K562 (cell line): Measurements from ENCODE around the gene TRERF1. TPM values are rescaled to one million over a fixed set of nuclear protein-coding genes. Genes with fewer than 3 reads are reported as not detected.

Experiments
- ARHGAP35 ChIP-seq: fragments of 450-650 bp; IDR thresholded peaks from 2 replicates; pipeline ENCODE4 v1.6.1; 2018; ENCODE audit not compliant: partially characterized antibody
- JUND ChIP-seq, 2 experiments: IDR thresholded peaks; 2 replicates in 1 of 2; 3 replicates in 1 of 2; pipeline ENCODE4 v1.6.1; 2011; ENCODE audit warnings: borderline replicate concordance in 2 of 2, low read depth in 2 of 2, low read length in 2 of 2, improper control_type of control experiment in 1 of 2, missing biosample characterization in 1 of 2, missing genetic modification characterization in 1 of 2, missing genetic modification reagents in 1 of 2
- MAFF ChIP-seq: IDR thresholded peaks from 2 replicates; pipeline ENCODE4 v1.6.1; 2012; ENCODE audit warnings: low read length, improper control_type of control experiment
- MAZ ChIP-seq, 2 experiments: fragments of 450-650 bp in 1 of 2; sonication (generic) in 1 of 2; formaldehyde crosslinking; IDR thresholded peaks in 1 of 2; conservative IDR thresholded peaks in 1 of 2; 2 replicates each; pipeline versions ENCODE4 v1.4.0 to v1.5.0; 2020; ENCODE audit warnings: mild to moderate bottlenecking in 1 of 2, missing genetic modification reagents in 1 of 2
- NELFE ChIP-seq: IDR thresholded peaks from 2 replicates; pipeline ENCODE4 v1.6.1; 2011; ENCODE audit warnings: mild to moderate bottlenecking; ENCODE audit not compliant: insufficient read depth, insufficient read length
- OTX1 ChIP-seq: fragments of 450-650 bp; formaldehyde crosslinking; IDR thresholded peaks from 2 replicates; pipeline ENCODE4 v1.4.0; 2022; ENCODE audit warnings: mild to moderate bottlenecking
- SLC30A9 ChIP-seq: fragments of 250-450 bp; sonication (Bioruptor Pico); IDR thresholded peaks from 2 replicates; pipeline ENCODE4 v1.8.0; 2022; ENCODE audit warnings: mild to moderate bottlenecking, moderate library complexity
- SMAD4 ChIP-seq: fragments of 250-450 bp; sonication (Bioruptor Pico); conservative IDR thresholded peaks from 2 replicates; pipeline ENCODE4 v1.8.0; 2021; ENCODE audit warnings: inconsistent platforms, mild to moderate bottlenecking, moderate library complexity
- SNRNP70 ChIP-seq: fragments of 200-400 bp; formaldehyde crosslinking; optimal IDR thresholded peaks from 2 replicates; pipeline ENCODE3; 2017; ENCODE audit warnings: low read depth, low read length
- ZNF165 ChIP-seq: fragments of 250-450 bp; sonication (Bioruptor Pico); IDR thresholded peaks from 2 replicates; pipeline ENCODE4 v1.4.0; 2020; ENCODE audit warnings: borderline replicate concordance
- ZNF384 ChIP-seq: IDR thresholded peaks from 2 replicates; pipeline ENCODE4 v1.6.1; 2012; ENCODE audit warnings: low read depth, low read length, improper control_type of control experiment
- polyA plus RNA-seq, 8 experiments: library from polyadenylated mRNA; depleted of rRNA in 4 of 8; stranded (reverse) in 5 of 8; unstranded in 3 of 8; fragments of >200 nt; fragmentation: Nextera tagmentation in 2 of 8; fragmentation: Illumina TruSeq in 1 of 8; extraction: Ambion mirVana in 2 of 8; extraction: Trizol in 1 of 8; gene quantifications; 2 replicates each; pipeline versions ENCODE4 v1.2.1 to v1.2.3, GENCODE V29; 2011 to 2014; ENCODE audit warnings: inconsistent platforms in 1 of 8, missing spikeins in 1 of 8
- total RNA-seq, 7 experiments: library from RNA; depleted of rRNA in 6 of 7; stranded (reverse); fragments of >200 nt in 6 of 7; fragmentation: Illumina TruSeq in 2 of 7; extraction: Trizol in 2 of 7; gene quantifications; 2 replicates each; pipeline versions ENCODE4 v1.2.1 to v1.2.3, GENCODE V29; 2011 to 2021; ENCODE audit warnings: low replicate concordance in 1 of 7
- TF ChIP-seq, protein P1 (sequence below), 2 experiments: fragments of 450-650 bp; IDR thresholded peaks; 2 replicates each; pipeline ENCODE4 v1.6.1; 2016; ENCODE audit warnings: mild to moderate bottlenecking in 2 of 2, borderline replicate concordance in 1 of 2, low read depth in 1 of 2, moderate library complexity in 1 of 2
- TF ChIP-seq, protein P2 (sequence below): fragments of 200-800 bp; sonication (Bioruptor generic); IDR thresholded peaks from 2 replicates; pipeline ENCODE4 v1.6.1; 2017; ENCODE audit warnings: missing genetic modification characterization, missing compliant biosample characterization

Gene TRERF1
- total and polyA plus RNA-seq, 9 of the 15 experiments (the other 6 are each of a cell fraction or from before 2014, with no cell fraction given) = 0.04 to 0.20 (median 0.07) TPM; not detected in 3

DNA sequence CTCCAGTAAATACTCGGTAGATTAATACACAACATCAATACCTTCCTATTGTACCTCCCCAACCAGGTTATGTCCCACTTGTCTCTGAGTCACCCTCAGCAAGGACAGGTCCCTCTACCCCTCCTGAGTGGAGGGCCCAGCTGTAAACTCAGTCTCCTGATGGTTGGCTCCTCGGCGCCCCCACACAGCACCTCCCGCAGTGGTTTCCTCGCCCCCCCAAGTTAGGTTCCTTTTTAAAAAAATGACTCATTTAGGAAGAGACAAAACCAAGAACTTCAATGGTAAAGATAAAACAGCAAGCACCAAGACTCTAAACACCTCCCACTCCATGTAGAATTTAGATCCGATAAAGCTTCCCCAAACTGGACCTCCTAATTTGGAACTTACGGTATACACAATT lies 83.5 kb downstream of the TRERF1 start (continued):
- TF ChIP-seq, protein P1, sequence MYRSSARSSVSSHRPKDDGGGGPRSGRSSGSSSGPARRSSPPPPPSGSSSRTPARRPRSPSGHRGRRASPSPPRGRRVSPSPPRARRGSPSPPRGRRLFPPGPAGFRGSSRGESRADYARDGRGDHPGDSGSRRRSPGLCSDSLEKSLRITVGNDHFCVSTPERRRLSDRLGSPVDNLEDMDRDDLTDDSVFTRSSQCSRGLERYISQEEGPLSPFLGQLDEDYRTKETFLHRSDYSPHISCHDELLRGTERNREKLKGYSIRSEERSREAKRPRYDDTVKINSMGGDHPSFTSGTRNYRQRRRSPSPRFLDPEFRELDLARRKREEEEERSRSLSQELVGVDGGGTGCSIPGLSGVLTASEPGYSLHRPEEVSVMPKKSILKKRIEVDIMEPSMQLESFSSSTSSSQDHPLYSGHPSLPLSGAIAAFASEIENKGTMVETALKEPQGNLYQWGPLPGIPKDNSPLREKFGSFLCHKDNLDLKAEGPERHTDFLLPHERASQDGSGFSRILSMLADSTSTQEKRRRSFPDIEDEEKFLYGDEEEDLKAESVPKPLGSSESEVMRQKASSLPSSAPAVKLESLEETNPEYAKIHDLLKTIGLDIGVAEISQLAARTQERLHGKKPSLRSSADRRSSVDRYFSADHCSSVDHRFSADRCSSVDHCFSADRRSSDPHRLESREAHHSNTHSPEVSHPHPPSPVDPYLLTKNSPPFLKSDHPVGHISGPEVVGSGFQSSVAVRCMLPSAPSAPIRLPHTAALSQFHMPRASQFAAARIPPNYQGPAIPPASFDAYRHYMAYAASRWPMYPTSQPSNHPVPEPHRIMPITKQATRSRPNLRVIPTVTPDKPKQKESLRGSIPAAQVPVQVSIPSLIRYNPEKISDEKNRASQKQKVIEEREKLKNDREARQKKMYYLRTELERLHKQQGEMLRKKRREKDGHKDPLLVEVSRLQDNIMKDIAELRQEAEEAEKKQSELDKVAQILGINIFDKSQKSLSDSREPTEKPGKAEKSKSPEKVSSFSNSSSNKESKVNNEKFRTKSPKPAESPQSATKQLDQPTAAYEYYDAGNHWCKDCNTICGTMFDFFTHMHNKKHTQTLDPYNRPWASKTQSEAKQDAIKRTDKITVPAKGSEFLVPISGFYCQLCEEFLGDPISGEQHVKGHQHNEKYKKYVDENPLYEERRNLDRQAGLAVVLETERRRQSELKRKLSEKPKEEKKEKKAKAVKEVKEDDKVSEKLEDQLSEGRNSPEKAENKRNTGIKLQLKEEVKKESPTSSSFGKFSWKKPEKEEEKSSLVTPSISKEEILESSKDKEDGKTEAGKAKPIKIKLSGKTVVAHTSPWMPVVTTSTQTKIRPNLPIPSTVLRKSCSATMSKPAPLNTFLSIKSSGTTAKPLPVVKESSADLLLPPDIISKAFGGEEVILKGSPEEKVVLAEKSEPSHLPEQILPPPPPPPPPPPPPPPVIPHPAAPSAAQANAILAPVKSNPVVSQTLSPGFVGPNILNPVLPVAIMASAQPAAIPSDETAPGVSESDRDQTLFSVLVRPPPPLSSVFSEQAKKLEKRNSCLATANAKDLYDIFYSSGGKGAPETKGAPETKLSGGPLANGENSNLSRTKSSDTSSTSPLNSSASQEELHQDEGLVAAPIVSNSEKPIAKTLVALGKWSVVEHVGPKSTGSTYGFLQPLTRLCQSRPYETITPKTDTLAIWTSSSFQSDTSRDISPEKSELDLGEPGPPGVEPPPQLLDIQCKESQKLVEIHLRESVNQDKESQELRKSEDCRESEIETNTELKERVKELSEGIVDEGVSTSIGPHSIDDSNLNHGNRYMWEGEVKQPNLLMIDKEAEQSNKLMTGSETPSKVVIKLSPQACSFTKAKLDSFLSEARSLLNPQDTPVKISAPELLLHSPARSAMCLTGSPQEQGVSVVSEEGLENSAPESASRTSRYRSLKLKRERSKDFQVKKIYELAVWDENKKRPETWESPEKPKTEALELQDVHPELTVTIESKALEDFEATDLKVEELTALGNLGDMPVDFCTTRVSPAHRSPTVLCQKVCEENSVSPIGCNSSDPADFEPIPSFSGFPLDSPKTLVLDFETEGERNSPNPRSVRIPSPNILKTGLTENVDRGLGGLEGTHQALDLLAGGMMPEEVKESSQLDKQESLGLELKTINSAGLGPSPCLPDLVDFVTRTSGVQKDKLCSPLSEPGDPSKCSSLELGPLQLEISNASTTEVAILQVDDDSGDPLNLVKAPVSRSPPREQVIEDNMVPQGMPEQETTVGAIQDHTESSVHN (IDR thresholded peaks at IDR 0.05; ENCODE audit: borderline replicate concordance in 1 of 2, low read depth in 1 of 2) = no peak
- TF ChIP-seq, protein P2, sequence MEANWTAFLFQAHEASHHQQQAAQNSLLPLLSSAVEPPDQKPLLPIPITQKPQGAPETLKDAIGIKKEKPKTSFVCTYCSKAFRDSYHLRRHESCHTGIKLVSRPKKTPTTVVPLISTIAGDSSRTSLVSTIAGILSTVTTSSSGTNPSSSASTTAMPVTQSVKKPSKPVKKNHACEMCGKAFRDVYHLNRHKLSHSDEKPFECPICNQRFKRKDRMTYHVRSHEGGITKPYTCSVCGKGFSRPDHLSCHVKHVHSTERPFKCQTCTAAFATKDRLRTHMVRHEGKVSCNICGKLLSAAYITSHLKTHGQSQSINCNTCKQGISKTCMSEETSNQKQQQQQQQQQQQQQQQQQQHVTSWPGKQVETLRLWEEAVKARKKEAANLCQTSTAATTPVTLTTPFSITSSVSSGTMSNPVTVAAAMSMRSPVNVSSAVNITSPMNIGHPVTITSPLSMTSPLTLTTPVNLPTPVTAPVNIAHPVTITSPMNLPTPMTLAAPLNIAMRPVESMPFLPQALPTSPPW (CRISPR knock-in tag) = peak; percentile 55
- no peak for TF ChIP-seq SNRNP70
- no peak for TF ChIP-seq OTX1 (CRISPR knock-in tag)
- no peak for TF ChIP-seq MAFF
- TF ChIP-seq SMAD4 (CRISPR knock-in tag) = no peak
- TF ChIP-seq ZNF384 = no peak
- no peak for TF ChIP-seq ZNF165 (CRISPR knock-in tag)
- no peak for TF ChIP-seq ARHGAP35
- no peak for TF ChIP-seq SLC30A9 (CRISPR knock-in tag)
- TF ChIP-seq JUND (IDR thresholded peaks at IDR 0.05; ENCODE audit: borderline replicate concordance, low read depth, low read length) = 0 out of 2 replicates have a peak, but pooled peaks have one; percentile 30
- no peak for TF ChIP-seq JUND (tag; IDR thresholded peaks at IDR 0.05; ENCODE audit: borderline replicate concordance, low read depth, low read length)
- TF ChIP-seq MAZ (CRISPR knock-in tag; conservative IDR thresholded peaks at IDR 0.05 in 1 of 2, IDR thresholded peaks at IDR 0.05 in 1 of 2) = 0 out of 4 replicates have a peak, but pooled peaks of 1 of the 2 experiments have one; percentile 21
- no peak for TF ChIP-seq NELFE
